GM12801 (cell line): ENCODE data around the gene ABCA3.

Experiments
- CTCF ChIP-seq: IDR thresholded peaks from one replicate; pipeline ENCODE4 v1.5.1; 2011; ENCODE audit warnings: control low read depth; ENCODE audit not compliant: insufficient read length; ENCODE audit errors: extremely low read depth

Gene ABCA3

GRCh38 chr16:2364638-2365210 lies 24.2 kb upstream of the ABCA3 start:
- TF ChIP-seq CTCF = no peak

- TF ChIP-seq CTCF = no peak
These were observed 21.7 kb upstream of the ABCA3 start for GRCh38 chr16:2362218-2362617.

- TF ChIP-seq CTCF = no peak
These were observed 20.6 kb upstream of the ABCA3 start for GRCh38 chr16:2361129-2361528.

GRCh38 chr16:2359919-2360318 lies 19.4 kb upstream of the ABCA3 start:
- TF ChIP-seq CTCF = no peak

GRCh38 chr16:2358811-2359210 lies 18.3 kb upstream of the ABCA3 start:
- TF ChIP-seq CTCF = no peak

- TF ChIP-seq CTCF = no peak
These were observed 16.8 kb upstream of the ABCA3 start for GRCh38 chr16:2357331-2357730.

GRCh38 chr16:2350500-2350899 lies 10.0 kb upstream of the ABCA3 start:
- no peak for TF ChIP-seq CTCF

- TF ChIP-seq CTCF = no peak
These were observed 2.7 kb upstream of the ABCA3 start for GRCh38 chr16:2343211-2343610.
